Activated T-cell treated with anti-CD3 and anti-CD28 coated beads for 24 hours (primary cell): ENCODE data around the gene NFIA.

ENCODE experiments used
- DNase-seq: peaks from one replicate; pipeline ENCODE4 v3.0.0-alpha.2; 2020; ENCODE audit warnings: low read depth

Gene NFIA

DNA sequence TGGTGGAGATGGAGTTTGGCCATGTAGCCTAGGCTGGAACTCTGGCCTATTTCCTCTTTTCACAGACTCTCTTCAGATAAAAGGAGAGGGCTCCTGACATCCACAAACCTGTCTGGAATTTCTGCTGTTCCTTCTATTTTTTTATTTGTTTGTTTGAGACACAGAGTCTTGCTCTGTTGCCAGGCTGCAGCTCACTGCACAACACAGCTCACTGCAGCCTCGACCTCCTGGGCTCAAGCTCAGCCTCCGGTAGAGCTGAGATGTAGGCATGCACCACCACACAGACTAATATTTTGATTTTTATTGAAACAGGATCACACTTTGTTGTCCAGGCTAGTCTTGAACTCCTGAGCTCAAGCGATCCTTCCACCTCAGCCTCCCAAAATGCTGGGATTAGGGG is 411.6 kb downstream of the NFIA start:
- no peak for DNase-seq

DNA sequence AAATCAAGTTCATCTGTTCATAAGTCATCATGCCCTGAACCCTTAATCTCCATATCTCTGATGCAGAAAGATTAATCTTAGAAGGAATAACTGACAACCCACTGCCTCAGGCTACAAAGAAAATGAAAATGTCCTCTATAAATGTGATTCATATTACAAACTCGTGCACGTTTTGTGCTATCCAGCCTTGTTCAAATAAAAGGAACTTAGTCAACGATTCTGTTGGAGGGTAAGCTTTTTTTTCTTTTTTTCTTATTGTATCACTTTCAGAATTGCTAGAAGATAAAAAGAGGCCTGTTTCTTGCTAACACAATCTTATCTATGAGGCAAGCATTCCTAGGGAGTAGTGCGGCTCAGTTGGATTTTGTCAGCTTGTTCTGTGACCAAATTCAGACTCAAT is 414.1 kb downstream of the NFIA start:
- DNase-seq, result no peak

DNA sequence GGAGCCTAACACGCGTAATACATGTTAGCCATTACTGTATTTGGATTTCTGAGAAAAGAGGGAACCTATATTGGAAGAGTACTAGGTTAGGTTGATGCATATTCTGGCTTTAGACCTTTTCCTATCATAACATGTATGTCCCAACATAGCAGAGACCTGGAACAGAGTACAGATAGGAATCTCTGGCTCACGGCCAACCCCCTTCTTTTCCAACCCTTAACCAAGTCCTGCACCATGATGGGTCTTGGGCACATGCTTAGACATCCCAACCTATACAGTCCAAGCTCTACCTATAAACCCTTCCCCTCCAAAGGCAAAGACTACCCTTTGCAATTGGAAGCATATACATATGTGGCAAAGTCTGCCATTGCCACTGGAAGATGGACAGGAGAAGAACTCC is 414.7 kb downstream of the NFIA start:
- DNase-seq, result no peak

DNA sequence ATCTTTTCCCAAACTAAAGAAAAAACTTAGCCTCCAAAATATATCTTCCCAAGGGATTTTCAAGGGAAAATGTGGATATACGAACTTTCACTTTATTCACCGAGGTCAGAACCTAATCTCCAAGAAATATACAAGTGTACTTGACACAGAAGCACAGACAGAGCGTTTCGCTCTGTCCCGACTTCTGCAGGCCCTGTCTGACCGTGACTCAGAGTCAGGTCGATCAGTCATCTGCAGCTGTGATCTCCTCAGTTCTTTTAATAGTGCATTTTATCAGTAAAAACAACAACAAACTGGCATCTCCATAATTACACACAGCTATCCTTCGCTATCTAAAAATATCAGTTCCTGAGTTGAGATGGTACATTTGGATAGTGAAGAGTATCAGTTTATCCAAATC is 416.0 kb downstream of the NFIA start:
- no peak for DNase-seq

DNA sequence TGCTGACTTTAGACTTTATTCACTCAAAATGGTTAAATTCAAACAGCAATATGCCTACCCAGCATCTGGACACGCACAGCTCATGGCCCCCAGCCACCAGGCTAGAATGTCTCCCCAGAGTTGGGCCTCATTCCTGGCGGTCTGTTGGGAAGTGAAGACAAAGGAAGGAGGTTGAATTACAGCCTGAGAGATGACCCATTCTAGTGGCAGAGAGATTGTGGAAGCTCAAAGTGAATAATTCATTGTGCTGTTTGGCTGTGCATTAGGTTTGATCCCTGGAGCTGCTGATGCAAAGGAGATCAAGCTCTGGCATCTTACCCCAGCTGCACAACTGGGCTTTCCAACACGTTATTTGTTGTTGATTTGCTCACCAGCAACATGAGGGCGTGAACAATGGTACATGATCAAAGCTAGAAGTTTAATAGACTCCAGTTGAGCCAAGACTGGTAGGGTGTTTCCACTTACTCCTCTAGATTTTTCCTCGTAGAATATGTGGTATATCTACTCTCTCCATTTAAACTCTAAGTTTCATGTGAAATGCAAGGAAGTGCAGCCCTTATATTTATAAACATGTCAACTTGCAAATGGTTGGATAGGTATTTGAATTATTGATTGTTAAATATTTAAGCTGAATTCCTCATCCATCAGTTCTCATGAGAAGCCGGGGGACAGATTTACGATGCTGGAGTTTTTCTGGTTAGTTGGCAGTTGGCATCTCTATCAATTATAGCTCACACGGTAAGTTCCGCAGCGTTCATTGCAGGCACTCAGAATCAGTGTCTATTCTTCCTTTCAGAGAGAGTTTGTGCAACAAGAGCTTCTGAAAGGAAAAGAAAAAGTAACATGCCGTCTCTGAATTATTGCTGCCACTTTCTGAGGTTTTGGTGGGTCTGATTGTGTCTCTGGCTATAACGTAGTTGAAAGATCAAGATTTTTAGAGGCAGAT is 419.9 kb downstream of the NFIA start:
- DNase-seq, result no peak

DNA sequence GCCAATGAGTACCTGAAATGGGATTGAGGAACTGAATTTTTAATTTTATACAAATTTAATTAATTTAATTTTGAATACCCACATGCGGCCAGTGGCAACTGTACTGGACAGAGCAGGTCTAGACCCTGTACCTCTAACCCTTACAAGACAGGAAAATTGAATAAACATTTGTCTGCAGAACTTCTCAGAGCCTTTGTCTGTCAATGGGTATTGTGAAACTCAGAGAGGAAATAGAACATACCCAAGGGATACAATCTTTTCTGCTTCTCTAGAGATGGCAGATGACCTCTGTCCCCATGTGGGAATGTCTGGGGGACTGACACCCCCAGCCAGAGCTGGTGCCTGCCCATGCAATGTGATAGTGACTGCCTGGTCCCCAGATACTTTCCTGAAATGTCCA is 421.9 kb downstream of the NFIA start:
- DNase-seq, result no peak

DNA sequence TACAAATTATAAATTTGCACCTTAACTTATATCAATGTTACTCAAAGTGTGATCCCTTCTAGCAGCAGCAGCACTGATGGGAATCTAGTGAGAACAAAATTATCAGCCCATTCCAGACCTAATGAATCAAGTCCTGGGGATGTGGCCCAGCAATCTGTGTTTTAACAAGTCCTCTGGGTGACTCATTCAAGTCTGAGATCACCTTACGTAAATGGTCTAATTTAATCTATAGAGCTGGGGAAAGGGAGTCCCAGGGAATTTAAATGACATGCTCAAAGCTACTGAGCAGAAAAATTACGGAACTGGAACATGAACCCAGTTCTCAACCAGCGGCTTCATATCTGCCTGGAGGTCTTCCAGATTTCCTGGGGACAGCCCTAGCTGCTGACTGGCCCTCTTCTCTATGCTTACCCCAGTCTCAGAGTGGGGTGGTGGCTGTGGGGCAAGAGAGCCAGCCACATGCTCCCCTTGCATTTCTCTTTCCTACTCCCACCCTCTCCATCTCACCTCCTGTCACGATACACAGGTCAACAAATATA is 422.6 kb downstream of the NFIA start:
- no peak for DNase-seq

DNA sequence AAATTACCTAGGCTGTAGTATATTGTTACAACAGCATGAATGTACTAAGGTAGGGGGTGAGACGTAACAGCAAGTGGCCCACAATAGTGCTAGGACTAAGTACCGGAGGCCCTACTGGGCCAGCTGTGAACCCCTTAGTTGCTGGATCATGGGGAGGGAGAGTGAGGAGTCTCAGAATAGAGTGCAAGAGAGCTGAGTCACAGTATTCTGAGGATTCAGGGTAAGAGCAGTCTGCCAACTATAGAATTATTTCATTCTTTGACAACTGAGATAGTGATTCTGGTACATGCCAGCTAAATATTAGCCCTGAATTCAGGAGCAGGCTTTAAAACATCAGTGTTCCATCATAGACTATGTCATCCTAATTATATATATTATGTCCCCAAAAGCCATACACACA is 423.9 kb downstream of the NFIA start:
- no peak for DNase-seq

DNA sequence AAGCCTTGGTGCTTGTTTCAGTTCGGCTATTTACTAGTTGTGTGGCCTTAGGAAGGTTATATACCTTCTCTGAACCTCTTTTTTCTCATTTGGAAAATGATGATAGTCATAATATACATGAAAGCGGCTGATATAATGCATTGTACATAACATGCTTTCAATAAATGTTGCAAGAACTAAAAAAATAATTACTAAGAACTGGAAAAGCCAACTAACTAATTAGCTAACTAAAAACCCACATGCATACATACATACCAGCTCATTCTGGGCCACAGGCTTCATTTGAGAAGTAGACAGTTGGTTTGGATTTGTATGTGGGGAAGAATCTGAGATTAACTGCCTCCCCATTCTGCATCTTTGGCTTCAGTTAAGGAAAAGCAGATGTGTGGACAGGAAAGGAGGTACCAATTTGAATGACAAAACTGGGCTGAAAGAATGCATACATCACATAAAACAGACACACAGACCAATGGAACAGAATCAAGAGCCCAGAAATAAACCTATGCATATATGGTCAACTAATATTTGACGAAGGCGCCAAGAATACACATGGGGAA is 424.7 kb downstream of the NFIA start:
- no peak for DNase-seq
